GM15510 (cell line): ENCODE data around the gene PRLR.

ENCODE experiments used
- POLR2A ChIP-seq: IDR thresholded peaks from 3 replicates; pipeline ENCODE4 v1.6.1; 2011; ENCODE audit warnings: borderline replicate concordance; ENCODE audit not compliant: insufficient read length; ENCODE audit errors: extremely low read depth

The PRLR gene

DNA sequence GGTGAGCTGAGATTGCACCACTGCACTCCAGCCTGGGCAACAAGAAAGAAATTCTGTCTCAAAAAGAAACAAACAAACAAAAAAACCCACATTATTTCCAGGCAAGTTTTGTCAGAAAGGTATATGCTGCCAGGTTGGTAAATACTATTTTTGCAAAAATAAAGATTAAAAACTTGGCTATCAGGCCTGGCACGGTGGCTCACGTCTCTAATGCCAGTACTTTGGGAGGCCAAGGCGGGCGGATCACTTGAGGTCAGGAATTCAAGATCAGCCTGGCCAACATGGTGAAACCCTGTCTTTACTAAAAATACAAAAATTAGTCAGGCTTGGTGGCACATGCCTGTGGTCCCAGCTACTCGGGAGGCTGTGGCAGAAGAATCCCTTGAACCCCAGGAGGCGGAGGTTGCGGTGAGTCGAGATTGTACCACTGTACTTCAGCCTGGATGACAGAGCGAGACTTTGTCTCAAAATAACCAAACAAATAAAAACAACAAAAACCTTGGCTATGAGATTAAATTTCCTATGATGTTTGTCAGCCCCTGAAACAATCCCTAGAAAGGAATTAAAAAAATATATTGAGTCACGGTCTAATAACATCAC lies 205.3 kb downstream of the PRLR start:
- TF ChIP-seq POLR2A: no peak

DNA sequence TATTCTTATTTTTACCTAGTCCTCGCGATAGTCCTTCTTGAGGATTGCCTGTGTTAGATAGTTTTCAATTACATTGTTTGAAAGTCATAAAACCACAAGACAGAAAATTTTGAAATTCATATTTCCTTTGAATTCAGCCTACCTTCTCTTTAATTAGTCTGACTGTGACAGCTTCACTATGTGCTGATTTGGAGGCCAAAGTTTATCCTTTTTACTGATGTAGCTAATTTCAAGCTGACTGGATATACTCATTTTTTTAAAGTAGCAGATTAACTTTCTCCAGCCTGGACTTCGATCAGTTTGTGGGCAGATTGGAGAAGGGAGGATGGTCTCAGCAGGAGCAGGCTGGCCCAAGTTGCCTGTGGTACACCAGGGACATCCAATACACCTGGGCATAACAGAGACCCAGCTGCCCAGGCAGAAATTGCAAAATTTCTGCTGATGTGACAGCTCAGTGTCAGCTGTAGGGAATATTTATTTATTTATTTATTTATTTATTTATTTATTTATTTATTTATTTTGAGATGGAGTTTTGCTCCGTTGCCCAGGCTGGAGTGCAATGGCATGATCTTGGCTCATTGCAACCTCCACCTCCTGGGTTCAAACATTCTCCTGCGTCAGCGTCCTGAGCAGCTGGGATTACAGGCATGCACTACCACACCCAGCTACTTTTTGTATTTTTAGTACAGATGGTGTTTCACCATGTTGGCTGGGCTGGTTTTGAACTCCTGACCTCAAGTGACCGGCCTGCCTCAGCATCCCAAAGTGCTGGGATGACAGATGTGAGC lies 206.7 kb downstream of the PRLR start:
- no peak for TF ChIP-seq POLR2A

DNA sequence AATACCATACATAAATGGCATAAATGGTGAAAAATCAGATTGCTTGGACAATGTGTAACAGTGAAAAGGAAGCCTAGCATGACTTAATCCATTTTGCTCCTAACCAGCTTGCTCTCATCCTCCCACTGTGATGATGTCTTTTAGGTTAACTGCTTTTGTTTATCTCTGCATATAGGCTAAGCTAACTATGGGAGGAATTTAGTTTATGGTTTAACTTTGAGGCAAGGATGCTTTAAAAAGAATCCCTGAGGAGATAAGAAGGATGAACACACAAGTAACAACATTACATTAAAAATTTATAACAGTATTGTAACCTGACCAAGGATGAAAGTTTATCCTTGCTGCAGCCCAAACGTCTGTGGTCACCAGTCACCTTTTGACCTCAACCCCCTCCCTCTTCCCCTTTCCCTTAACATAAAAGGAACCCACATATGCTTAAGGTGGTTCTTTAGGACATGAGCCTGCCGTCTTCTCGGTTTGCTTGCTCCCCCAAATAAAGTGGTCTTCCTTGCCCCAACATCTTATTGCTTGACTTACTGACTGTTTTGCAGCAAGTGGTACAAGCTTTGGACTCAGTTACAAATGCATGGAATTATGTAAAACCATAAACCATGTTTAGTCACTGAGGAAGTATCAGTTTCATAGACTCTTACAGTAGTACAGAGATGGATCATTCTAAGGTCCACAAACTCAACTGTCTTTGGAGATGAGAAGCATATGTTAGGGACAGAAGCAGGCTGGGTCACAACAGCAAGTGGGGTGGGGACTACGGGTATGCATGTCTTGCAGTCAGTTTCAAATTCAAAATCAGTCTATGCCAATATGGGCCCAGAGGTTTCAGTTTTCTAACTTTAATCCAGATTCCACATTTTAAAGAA lies 213.9 kb downstream of the PRLR start:
- TF ChIP-seq POLR2A: no peak

DNA sequence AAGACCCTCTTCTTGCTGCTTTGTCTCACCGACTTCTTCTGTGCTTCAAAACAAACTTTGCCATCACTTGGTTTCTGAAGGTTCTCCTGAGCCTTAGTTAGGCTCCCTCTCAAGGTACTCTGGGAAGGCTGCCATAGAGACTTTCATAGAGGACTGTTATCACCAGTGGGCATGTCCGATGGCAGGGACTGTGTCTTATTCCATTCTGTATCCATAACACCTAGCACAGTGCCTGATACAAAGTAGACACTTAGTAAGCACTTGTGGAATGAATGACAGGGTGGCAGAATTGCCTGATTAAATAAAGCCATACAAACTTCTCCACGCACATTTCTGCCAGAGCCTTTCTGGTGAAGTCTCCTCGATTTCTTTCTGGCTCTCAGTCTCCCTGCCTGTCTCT lies 215.2 kb downstream of the PRLR start:
- no peak for TF ChIP-seq POLR2A

DNA sequence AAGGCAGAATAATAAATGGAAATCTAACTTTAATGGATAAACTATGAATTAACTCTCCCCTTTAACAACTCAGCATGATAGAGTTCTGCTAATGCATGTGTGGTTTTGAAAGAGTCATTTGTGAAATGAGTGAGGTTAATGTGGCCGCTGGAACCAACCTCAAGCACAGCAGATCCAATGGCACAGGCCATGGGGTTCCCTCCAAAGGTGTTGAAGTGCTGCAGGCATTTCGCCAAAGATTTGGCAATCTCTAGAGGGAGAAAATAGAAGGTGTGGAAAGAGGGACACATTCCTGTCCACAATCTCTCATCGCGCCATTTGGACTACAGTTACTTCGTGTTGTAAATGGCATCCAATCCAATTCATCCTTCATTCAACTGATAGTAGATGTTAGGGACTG lies 217.5 kb downstream of the PRLR start:
- no peak for TF ChIP-seq POLR2A

DNA sequence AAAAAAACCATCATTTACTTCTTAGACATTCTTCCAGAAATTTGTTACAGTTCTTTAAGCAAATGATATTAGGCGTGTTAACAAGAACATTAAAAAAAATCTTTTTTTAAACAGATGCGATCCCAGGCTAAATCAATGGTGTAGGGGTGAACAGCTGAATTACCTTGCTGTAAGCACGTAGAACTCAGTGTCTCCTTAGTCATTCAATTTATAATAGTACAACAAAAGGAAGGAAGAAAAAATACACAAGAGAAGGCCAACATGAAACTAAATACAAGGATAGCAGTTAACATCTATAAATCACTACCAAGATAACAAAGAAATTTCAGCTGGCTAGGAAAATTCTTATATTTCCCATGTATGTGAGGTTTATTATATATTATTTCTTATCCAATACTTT lies 217.9 kb downstream of the PRLR start:
- no peak for TF ChIP-seq POLR2A

DNA sequence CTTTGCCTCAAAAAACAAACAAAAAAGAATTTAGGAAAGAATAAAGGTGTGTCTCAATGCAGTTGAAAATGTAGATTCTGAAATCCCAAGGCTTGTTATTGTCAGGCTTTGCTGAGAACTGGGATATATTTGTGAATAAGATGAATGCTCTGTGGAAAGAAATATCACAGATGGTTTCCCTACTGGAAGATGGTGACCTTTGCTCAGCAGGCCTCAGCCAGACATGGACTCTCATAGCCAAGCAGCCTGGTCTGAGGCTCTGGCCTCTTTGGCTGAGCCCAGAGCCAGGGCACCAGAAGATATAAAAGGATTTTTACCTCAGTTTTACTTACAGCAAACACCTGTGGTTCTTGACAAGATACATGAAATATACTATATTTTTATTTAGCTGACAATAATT lies 219.6 kb downstream of the PRLR start:
- TF ChIP-seq POLR2A: no peak

DNA sequence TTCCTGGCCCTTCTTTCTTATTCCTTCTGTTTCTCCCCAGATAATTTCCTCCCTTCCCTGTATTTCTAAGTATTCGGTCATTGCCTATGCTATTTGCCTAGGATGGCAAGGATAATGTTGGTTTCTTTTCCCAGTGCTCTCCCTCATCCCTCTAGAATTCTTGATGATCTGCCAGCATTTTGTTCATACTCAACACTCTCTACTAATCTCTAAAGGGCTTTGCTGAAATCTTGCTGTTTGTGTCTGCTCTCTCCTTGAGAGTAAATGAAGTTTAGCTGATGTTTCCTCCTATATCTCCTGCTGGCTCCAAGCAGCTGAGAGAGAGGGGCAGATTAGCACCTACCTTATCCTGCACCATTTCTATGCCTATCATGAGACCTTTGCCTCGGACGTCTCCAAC lies 220.6 kb downstream of the PRLR start:
- TF ChIP-seq POLR2A: no peak

DNA sequence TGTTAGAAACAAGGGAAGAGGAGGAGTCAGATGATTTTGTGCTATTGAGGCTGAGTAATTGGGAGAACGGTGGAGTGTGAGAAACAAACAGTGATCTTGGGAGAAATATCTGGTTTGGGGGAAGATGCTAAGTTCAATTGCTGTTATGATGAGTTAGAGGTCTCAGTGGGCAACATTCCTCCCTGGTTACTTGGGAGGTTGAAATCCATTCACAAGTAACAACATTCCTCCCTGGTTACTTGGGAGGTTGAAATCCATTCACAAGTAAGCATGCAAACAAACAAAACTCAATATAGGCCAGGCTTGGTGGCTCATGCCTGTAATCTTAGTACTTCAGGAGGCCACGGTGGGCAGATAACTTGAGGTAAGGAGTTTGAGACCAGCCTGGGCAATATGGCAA lies 221.3 kb downstream of the PRLR start:
- no peak for TF ChIP-seq POLR2A

DNA sequence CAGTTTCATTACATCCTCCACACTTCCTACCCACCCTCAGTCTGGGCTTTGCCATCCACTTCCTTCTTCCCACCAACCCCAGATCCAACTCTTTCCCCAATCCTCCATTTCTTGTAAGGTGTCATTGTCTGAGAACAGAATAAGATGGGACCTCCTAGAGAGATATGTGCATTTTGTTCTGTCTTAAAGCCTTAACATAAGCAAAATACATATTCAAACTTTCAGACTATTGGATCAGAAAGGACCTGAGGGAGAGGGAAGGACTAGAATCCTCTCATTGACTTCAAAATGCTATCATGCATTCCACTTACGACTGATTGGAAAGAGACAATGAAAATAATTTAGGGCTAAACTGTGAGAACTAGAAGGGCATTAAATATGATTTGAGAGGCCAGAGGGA lies 225.5 kb downstream of the PRLR start:
- no peak for TF ChIP-seq POLR2A

DNA sequence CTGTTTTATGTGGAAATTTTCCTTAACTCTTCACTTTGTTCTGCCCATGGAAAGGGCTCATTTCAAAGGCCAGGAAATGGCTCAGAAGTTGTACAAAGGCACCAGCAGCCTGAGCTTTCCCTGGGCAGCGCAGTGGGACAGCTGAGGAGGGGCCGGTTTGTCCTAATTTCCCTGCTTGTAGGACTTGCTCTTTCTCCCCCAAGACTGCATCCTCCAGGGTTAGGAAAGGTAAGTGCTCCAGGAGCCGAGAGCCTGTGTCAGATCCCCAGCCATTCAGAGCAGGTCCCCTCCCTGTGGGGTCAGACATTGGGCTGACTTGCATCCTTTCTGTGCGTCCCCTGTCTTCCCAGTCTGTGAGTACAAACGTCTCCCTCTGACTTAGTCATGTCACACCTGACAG lies 226.1 kb downstream of the PRLR start:
- no peak for TF ChIP-seq POLR2A

DNA sequence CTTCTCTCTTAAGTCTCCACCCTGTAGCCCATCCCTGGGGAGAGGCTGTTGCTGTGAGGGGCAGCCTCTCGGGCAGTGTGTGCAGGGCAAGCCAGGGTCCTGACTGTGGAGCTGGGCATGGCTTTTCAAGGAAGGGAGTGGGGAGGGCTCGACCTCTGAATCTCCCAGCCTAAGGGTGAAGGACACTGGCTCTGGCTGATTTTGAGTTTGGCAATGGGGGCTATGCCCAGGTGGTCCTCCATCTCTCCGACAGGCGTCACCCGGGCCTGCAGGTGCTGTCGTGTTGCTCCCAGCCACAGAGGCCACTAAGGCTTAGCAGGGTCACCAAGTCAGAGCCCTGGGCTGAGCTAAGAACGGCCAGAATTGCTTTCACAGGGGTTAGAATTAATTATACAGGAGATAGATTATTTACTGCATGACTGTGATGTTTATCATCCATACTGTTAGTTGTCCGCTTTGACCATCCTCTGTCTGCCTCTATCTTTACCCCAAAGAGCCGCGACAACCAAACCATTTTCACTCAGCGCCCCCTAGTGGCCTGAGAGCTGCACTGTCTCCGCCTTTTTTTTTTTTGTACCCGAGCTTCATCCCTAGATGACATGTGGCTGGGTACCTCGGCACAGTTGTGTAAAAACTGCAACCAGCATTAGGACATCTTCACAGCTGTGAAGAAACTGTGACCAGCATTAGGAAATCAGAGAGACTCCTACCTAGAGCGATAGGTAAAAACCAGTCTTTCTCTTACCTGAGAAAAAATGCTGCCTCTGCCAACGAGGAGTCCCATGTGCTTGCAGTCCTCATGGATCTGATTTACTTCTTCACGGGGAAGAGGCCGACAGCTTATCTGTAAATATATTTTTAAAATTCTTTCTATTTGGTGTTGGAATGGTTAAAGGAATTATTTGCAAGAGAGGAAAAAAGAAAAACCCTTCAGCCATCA lies 227.0 kb downstream of the PRLR start:
- TF ChIP-seq POLR2A: no peak

DNA sequence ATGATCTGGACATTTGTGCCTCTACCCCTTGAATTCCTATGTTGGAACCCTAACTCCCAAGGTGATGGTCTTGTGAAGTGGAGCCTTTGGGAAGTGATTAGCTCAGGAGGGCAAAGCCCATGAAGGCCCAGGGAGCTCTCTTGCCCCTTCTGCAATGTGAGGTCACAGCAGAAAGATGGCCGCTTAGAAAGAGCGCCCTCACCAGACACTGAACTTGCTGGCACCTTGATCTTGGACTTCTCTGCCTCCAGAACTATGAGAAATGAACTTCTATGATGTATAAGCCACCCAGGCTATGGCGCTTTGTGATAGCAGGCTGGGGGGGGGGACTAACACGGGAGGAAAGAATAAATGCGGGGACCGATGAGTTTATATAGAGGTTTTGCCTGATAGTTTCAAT lies 227.8 kb downstream of the PRLR start:
- TF ChIP-seq POLR2A: no peak

DNA sequence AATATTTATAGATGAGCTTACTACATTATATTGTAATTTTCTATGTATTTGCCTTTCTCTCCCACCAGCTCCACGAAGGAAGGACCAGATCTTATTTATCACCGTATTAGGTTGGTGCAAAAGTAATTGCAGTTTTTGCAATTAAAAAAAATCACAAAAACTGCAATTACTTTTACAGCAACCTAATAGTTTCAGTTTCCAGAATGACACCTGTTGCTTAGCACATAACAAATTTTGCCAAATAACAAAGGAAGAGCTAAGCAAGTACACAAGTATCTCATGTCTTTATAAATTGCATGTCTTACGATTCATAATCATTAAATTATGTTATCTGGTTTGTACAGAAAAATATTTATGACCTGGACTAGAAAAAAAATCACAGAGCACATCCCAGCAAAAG lies 228.4 kb downstream of the PRLR start:
- no peak for TF ChIP-seq POLR2A
